Peyer's patch (tissue), 4 donors: Measurements from ENCODE around the gene TEX35. TPM values are rescaled to one million over a fixed set of nuclear protein-coding genes. Genes with fewer than 3 reads are reported as not detected.

Experiments used
- DNase-seq, 3 donors: peaks; one replicate each; pipeline ENCODE4 v3.0.0-alpha.2; 2017 to 2019
- H3K27ac ChIP-seq, 4 donors: fragments of 200-600 bp; sonication (generic); one replicate each; pipeline ENCODE4 v1.5.1; 2016 to 2019
- H3K27me3 ChIP-seq, 2 donors: fragments of 200-600 bp; sonication (generic); one replicate each; pipeline ENCODE4 v1.5.1; 2019
- H3K36me3 ChIP-seq, 3 donors: fragments of 200-600 bp; sonication (generic); one replicate each; pipeline ENCODE4 v1.5.1; 2016 to 2019
- H3K4me1 ChIP-seq, 4 donors: fragments of 200-600 bp; sonication (generic); one replicate each; pipeline ENCODE4 v1.5.1; 2016 to 2019
- H3K4me3 ChIP-seq, 4 donors: fragments of 200-600 bp; sonication (generic); 1 replicate in 3 of 4; 2 replicates in 1 of 4; pipeline ENCODE4 v1.5.1; 2016 to 2019; ENCODE audit warnings: mild to moderate bottlenecking in 1 of 4
- H3K9me3 ChIP-seq, 4 donors: fragments of 200-600 bp; sonication (generic); one replicate each; pipeline ENCODE4 v1.5.1; 2016 to 2019; ENCODE audit warnings: mild to moderate bottlenecking in 1 of 4
- CTCF ChIP-seq, 6 experiments: fragments of 450-650 bp in 4 of 6; fragments of 200-600 bp in 2 of 6; sonication (generic) in 1 of 6; IDR thresholded peaks; one replicate each; pipeline ENCODE4 v1.5.1; 2017 to 2019; ENCODE audit warnings: antibody characterized with exemption in 6 of 6, mild to moderate bottlenecking in 3 of 6, moderate library complexity in 1 of 6
- POLR2A ChIP-seq, 2 donors: fragments of 450-650 bp; IDR thresholded peaks; one replicate each; pipeline ENCODE4 v1.5.1; 2017; ENCODE audit warnings: antibody characterized with exemption in 2 of 2, mild to moderate bottlenecking in 2 of 2, moderate library complexity in 2 of 2
- small RNA-seq, 2 donors: library from RNA; depleted of rRNA; stranded (forward); fragments of <200 nt; gene quantifications; one replicate each; pipeline ENCODE3, GENCODE V24; 2016
- total RNA-seq, 4 donors: library from RNA; depleted of rRNA; stranded (reverse); fragments of >200 nt; gene quantifications; one replicate each; pipeline ENCODE4 v1.1.0, GENCODE V29; 2016

TEX35 gene
- total RNA-seq, 4 donors from 2014 or later = not detected

DNA sequence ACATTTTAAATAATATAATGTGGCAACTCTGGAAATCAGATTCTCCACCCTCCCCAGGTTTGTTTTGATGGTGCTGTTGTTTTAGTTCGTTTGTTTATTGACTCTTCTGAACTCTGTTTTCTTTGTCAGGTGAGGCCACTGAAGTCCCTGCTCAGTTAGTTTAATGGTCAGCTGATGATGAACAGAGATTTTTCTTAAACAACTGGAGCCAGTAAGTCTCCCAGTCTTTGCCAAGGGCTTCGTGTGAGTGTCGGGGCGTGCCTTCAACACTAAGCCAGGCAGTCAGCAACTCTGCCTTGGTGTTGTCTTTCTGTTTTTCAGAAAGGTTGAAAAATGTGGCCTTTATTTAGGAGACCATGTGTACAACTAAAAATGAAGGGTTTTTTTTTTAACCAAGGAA lies 58.9 kb downstream of the TEX35 start:
- no peak for DNase-seq
- no peaks in the 10 kb centered on the region for H3K36me3 ChIP-seq
- H3K9me3 ChIP-seq = no peaks in the 10 kb centered on the region
- TF ChIP-seq POLR2A (IDR thresholded peaks at IDR 0.05) (no peak), CTCF (IDR thresholded peaks at IDR 0.05) (no peak)
- H3K4me1 ChIP-seq = peaks cover 0 to 15% (median 7%) of the 10 kb centered on the region in 4 donors
- no peak overlapping the region for H3K4me3 ChIP-seq
- H3K27ac ChIP-seq = no peak overlapping the region
- H3K27me3 ChIP-seq = no peaks in the 10 kb centered on the region

Small RNA genes within 50 kb of the gene (small RNA-seq; reads per million reads assigned to genes)
- gene RF00017 (0 reads per million in 2 donors), gene RNA5SP69 (0 reads per million in 2 donors)

Other genes starting within 250 kb of the TEX35 start
- gene CLEC20A, start 16.1 kb upstream of the TEX35 start, total RNA-seq = not detected
- 100 to 1,000 TPM in 1 of 4 donors, 10 to 100 TPM in 3; 25.8 to 102 (median 40.6) TPM for gene RALGPS2, start 212.1 kb downstream of the TEX35 start, total RNA-seq